Progenitor cell of endocrine pancreas (in vitro differentiated cells): ENCODE results near the gene MTA3. TPM values are rescaled to one million over a fixed set of nuclear protein-coding genes. Genes with fewer than 3 reads are reported as not detected.

Experiments used
- DNase-seq: peaks from one replicate; pipeline ENCODE4 v3.0.0; 2021; ENCODE audit warnings: low spot score; ENCODE audit not compliant: unreplicated experiment
- H3K27ac Mint-ChIP-seq: 2 replicates; pipeline ENCODE4 v1.8.0; 2021; ENCODE audit warnings: mild to moderate bottlenecking, moderate library complexity, mixed read lengths
- H3K27me3 Mint-ChIP-seq: 2 replicates; pipeline ENCODE4 v1.8.0; 2021; ENCODE audit warnings: mixed read lengths
- H3K36me3 Mint-ChIP-seq: 2 replicates; pipeline ENCODE4 v1.8.0; 2022; ENCODE audit warnings: mixed read lengths; ENCODE audit not compliant: insufficient read depth
- H3K4me1 Mint-ChIP-seq: 2 replicates; pipeline ENCODE4 v1.8.0; 2021; ENCODE audit warnings: low read depth, mixed read lengths
- H3K4me3 Mint-ChIP-seq: 2 replicates; pipeline ENCODE4 v1.8.0; 2021; ENCODE audit warnings: low read depth, mild to moderate bottlenecking, moderate library complexity, mixed read lengths
- H3K9me3 Mint-ChIP-seq: 2 replicates; pipeline ENCODE4 v1.8.0; 2021; ENCODE audit warnings: low read depth, mixed read lengths
- total RNA-seq: library from RNA; stranded (reverse); gene quantifications from 2 replicates; pipeline ENCODE4 v1.2.1, GENCODE V29; 2021
- TF ChIP-seq, protein P1 (sequence below): fragments of 200-600 bp; sonication (generic); IDR thresholded peaks from one replicate; pipeline ENCODE4 v1.5.0; 2021; ENCODE audit warnings: antibody characterized with exemption, mild to moderate bottlenecking; ENCODE audit not compliant: unreplicated experiment

Gene MTA3
- total RNA-seq, 1 donor from 2014 or later: 96.0 TPM

DNA sequence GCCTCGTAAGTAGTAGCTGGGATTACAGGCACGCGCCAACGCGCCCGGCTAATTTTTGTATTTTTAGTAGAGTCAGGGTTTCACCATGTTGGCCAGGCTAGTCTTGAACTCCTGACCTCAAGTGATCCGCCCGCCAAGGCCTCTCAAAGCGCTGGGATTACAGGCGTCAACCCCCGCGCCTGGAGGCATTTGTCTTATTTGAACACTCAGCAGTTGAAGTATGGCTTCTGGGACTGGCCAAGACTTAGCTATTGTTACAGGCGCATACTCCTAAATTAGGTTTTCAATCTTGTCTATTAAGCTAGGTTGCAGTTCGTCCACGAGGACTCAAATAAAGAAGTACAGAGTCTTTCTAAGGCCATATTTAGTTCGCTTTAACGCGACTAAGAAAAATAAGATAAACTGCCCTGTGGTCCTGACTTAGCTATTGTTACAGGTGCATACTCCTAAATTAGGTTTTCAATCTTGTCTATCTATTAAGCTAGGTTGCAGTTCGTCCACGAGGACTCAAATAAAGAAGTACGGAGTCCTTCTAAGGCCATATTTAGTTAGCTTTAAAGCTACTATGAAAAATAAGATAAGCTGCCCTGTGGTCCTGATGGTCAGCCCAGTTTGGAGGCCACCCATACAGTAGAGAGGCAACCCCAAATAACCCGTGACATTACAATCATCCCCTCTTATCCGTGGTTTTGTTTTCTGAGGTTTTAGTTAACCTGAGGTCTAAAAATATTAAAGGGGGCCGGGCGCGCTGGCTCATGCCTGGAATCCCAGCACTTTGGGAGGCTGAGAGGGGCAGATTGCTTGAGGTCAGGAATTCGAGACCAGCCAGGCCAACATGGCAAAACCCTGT lies 20.8 kb upstream of the MTA3 start:
- H3K4me3 Mint-ChIP-seq: no peak overlapping the region
- no peaks in the 10 kb centered on the region for H3K36me3 Mint-ChIP-seq
- no peak for DNase-seq
- no peak overlapping the region for H3K27ac Mint-ChIP-seq
- H3K27me3 Mint-ChIP-seq: peaks cover 4% of the 10 kb centered on the region
- TF ChIP-seq, protein P1, sequence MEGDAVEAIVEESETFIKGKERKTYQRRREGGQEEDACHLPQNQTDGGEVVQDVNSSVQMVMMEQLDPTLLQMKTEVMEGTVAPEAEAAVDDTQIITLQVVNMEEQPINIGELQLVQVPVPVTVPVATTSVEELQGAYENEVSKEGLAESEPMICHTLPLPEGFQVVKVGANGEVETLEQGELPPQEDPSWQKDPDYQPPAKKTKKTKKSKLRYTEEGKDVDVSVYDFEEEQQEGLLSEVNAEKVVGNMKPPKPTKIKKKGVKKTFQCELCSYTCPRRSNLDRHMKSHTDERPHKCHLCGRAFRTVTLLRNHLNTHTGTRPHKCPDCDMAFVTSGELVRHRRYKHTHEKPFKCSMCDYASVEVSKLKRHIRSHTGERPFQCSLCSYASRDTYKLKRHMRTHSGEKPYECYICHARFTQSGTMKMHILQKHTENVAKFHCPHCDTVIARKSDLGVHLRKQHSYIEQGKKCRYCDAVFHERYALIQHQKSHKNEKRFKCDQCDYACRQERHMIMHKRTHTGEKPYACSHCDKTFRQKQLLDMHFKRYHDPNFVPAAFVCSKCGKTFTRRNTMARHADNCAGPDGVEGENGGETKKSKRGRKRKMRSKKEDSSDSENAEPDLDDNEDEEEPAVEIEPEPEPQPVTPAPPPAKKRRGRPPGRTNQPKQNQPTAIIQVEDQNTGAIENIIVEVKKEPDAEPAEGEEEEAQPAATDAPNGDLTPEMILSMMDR: no peak
- H3K4me1 Mint-ChIP-seq: peaks cover 9% of the 10 kb centered on the region
- no peaks in the 10 kb centered on the region for H3K9me3 Mint-ChIP-seq

DNA sequence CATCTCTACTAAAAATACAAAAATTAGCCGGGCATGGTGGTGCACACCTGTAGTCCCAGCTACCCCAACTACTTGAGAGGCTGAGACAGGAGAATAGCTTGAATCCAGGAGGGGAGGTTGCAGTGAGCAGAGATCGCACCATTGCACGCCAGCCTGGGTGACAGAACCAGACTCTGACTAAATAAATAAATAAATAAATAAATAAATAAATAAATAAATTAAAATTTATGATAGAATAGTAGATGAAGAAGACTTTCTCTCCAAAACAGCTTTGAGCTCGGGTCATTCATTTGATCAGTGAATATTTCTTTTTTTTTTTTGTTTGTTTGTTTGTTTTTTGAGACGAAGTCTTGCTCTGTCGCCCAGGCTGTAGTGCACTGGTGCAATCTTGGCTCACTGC lies 17.6 kb upstream of the MTA3 start:
- peaks cover 4% of the 10 kb centered on the region for H3K27me3 Mint-ChIP-seq
- no peak overlapping the region for H3K27ac Mint-ChIP-seq
- DNase-seq: no peak
- TF ChIP-seq, protein P1: no peak
- H3K36me3 Mint-ChIP-seq: no peaks in the 10 kb centered on the region
- H3K4me1 Mint-ChIP-seq: peaks cover 4% of the 10 kb centered on the region
- no peaks in the 10 kb centered on the region for H3K9me3 Mint-ChIP-seq
- no peak overlapping the region for H3K4me3 Mint-ChIP-seq

DNA sequence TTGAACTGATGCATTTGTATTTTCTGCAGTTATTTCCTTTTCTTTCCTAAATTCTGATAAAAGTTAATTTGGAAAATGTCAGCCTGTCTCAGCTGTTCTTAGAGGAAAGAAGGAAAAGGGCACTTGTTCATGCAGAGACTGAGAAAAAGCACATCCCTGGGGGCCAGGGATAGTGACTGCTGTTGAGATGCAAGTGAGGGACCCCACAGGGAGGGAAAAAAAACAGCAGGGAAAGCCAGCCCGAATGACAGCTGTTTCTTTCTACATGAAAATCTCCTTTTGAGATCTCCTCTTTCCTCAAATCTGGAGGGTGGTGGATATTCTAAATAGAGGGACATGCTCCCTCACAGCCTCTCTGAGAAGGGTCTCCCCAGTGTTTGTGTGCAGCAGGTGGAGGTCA lies 14.0 kb upstream of the MTA3 start:
- Mint-ChIP-seq H3K36me3 (no peaks in the 10 kb centered on the region), H3K9me3 (no peaks in the 10 kb centered on the region), H3K4me1 (peaks cover 11% of the 10 kb centered on the region), H3K27ac (no peak overlapping the region), H3K4me3 (no peak overlapping the region), H3K27me3 (no peaks in the 10 kb centered on the region)
- DNase-seq: no peak
- TF ChIP-seq, protein P1: no peak

DNA sequence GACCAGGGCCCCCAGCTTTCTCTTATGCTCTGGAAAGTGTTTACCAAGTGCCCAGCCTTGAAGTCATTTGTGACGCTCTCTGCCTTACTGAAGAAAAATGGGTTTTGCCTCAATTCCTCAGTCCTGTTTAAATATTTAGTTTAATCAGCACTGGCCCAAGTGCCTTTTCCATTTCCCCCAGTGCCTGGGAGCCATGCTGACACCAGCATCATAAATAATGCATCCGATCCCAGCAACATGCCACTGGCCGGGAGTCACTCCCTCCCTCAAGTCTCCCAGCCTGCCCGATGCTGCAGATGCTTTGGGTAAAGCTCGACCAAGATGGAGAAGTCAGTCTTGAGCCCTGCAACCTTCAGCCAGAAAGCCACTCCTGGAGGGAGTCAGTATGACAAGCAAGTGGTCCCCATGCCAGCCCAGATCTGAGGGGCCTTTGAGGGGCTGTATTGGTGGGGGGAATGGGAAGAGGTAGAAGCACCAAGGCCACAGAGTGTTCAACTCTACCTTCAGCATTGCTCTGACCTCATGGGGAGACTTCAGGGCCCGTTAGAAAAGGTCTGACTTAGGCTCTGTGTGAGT lies 12.0 kb upstream of the MTA3 start:
- TF ChIP-seq, protein P1: no peak

DNA sequence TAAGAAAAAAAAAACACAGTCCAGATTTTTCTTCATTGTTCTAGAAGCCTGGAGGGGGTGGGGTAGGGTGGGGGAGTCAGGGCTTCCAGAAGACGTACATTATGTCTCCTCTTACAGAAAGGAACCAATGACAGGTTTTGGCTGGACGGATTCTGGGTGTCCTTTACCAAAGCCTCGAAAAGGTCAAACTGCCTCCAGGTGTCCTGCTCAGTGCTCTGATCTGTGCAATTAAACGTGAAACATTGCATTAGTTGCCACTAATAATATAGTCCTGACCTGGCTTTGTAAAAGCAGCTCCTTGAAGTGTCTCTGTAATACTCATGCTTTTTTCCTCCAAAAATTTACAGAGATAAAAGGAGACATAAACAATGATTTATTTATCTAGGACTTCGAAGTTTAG lies 11.1 kb upstream of the MTA3 start:
- no peak for DNase-seq

More for the DNA sequence above, 12.0 kb upstream of the MTA3 start:
- H3K27me3 Mint-ChIP-seq: no peaks in the 10 kb centered on the region
- H3K4me3 Mint-ChIP-seq: no peak overlapping the region
- H3K9me3 Mint-ChIP-seq: no peaks in the 10 kb centered on the region
- DNase-seq: no peak
- H3K27ac Mint-ChIP-seq: peak overlapping the region; percentile 68
- H3K36me3 Mint-ChIP-seq: no peaks in the 10 kb centered on the region
- H3K4me1 Mint-ChIP-seq: peaks cover 13% of the 10 kb centered on the region

More for the DNA sequence above, 11.1 kb upstream of the MTA3 start:
- no peaks in the 10 kb centered on the region for H3K27me3 Mint-ChIP-seq
- H3K36me3 Mint-ChIP-seq: no peaks in the 10 kb centered on the region
- no peak overlapping the region for H3K27ac Mint-ChIP-seq
- peaks cover 20% of the 10 kb centered on the region for H3K4me1 Mint-ChIP-seq
- no peaks in the 10 kb centered on the region for H3K9me3 Mint-ChIP-seq
- TF ChIP-seq, protein P1: no peak
- no peak overlapping the region for H3K4me3 Mint-ChIP-seq
